Non-pigmented ciliary epithelial cell (primary cell): Measurements from ENCODE around the gene FSTL4.

Experiments used
- DNase-seq: peaks from one replicate; pipeline ENCODE4 v3.0.0-alpha.2; 2010; ENCODE audit warnings: low read depth

FSTL4 gene

DNA sequence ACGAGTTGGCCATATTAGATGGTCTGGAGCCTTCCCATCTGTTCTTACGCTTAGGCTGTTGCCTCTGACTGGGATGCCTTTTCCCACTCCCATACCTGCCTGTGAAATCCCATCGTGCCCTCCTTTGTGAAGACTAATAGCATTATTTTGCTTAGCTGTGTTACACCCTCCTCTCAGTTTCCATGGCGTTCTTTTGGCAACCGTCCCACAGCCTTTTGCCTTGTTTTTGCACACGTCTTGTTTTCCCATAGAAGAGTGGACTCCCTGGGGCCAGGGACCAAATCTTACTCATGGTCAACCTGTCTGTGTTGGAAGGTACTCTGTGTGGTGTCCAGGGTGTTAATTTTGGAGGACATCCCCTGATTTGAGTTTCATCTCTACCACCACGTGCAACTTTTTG, 318.4 kb downstream of the FSTL4 start:
- no peak for DNase-seq

GRCh38 chr5:133292300-133292699, 320.0 kb downstream of the FSTL4 start:
- DNase-seq: no peak

DNA sequence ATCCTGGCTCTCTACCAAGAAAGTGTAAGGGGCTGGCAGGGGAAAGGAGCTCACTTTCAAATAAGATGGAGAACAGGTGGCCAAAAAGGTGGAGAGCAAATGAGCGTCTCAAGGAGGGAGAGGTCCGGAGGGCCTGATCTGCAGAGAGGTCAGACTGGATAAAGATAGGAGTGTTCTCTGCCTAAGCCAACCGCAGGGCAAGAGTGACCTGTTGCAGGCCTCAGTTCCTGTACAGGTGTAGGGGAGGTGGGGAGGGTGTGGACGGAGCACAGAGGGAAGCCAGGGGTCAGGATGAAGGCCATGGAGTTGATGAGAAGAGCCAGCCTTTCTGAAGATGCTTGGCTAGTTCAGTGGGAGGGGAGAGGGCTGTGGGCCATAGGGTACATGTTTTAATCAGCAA, 320.8 kb downstream of the FSTL4 start:
- no peak for DNase-seq

- DNase-seq: no peak
Measured at GRCh38 chr5:133290669-133291240, 321.6 kb downstream of the FSTL4 start.

GRCh38 chr5:133289686-133290367, 322.5 kb downstream of the FSTL4 start:
- no peak for DNase-seq

DNA sequence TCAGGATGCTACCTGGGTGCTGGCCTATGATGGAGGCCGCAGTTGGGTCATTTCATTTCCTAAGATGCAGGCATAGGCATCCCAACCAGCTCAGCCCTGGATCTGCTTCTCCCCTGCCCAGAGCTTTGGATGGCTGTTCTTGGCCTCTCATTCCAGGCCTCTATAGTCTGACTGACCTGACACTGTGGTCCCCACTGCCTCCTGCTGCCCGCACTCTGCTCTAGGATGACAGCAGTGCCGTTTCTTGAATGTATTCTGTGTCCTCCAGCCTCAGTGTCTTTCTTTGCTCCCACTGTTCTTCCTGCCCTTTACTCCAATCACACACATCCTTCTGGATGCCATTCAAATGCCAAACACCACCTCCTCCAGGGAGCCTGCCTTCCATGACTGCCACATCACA, 324.8 kb downstream of the FSTL4 start:
- no peak for DNase-seq

GRCh38 chr5:133286483-133286882, 325.9 kb downstream of the FSTL4 start:
- no peak for DNase-seq

GRCh38 chr5:133285583-133286021, 326.7 kb downstream of the FSTL4 start:
- DNase-seq: no peak

DNA sequence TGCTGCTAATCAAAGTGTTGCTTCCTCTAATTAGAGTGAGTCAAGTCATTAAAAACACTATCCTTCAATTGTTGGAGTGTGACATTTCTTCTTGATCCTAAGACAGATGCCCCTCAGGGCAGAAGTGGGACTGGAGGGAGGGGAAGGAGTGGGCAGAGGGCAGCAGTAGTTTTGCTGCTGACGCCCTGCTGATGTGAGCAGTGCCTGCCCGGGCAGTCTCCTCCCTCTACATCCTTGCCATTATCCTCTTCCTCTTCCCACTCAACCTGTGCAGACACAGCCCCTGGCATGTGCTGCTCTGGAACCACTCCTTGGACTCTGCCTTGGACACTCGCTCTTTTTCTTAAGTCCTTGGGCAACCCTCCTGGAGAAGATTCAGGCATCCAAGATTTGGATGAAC, 328.0 kb downstream of the FSTL4 start:
- no peak for DNase-seq

DNA sequence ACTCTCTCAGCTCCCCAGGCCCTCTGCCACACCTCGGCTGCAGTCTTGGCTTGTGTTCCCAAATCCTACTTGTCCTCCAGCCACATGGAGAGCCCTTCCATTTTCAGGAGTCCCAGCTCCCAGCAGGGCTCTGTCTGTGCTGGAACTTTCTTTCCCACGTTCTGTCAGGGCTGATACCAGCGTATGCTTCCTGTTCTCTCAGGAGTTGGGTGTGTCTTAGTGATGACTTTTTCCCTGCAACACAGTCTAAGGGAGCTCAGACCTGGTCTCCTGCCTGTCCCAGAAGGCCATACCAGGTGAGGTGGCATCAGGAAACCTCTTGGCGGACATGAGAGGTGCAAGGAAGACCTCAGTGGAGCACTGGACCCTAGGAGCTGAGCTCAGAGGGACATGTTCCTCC, 334.0 kb downstream of the FSTL4 start:
- DNase-seq: no peak

GRCh38 chr5:133277744-133278143, 334.6 kb downstream of the FSTL4 start:
- DNase-seq: no peak

DNA sequence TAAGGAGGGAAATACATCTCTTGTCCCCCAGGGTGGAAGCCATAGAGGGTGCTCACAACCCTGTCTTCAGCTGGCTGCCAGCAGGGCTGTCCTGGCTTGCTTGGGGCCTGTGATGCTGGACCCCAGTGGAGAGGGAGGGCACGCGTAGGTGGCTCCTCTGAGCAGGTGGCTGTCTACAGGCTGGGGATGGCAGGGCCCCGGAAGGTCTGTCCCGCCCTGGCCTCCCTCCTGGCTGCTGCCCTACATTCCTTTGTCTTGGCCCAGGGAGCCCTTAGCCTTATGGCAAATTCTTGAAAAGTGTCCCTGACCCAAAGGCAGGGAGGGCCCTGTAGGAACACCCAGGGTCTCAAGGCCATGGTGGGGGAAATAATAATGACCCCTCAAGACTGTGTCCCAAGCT, 336.2 kb downstream of the FSTL4 start:
- no peak for DNase-seq

DNA sequence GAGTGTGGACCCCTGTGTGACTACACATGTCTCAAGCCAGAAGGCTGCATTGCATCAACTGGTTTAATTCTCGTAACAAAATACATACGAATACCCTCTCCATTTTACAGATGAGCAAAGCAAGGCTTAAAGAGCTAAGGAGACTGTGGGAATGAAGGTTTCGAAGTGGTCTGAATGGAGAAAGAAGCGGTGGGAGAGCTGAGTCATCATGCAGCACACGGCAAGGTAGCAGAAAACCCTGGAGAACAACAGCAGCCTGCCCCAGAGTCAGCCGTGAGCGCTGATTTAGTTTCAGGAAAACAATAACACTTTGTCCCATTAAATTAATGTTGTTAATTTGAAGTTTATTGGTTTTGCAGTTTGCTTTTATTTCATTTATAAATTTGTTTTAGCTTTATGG, 336.7 kb downstream of the FSTL4 start:
- no peak for DNase-seq

DNA sequence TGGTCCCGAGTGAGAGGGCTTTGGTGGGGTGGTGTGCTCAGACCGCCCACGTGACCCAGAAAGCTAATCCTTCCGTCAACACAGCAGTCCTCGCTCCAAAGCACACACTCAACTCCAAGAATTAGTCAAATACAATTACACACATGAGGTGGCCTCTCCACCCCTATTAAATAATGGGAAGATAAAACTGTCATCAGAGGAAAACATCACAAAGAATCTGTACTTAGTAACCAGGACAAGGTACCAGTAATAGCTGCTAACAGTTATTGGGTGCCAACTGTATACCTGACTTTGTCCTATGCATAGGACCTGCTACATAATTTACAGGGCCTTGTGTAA, 337.8 kb downstream of the FSTL4 start:
- DNase-seq: no peak

- DNase-seq: peak; percentile 41
Measured at GRCh38 chr5:133273661-133274596, 338.4 kb downstream of the FSTL4 start.

GRCh38 chr5:133272345-133272744, 340.0 kb downstream of the FSTL4 start:
- DNase-seq: no peak

DNA sequence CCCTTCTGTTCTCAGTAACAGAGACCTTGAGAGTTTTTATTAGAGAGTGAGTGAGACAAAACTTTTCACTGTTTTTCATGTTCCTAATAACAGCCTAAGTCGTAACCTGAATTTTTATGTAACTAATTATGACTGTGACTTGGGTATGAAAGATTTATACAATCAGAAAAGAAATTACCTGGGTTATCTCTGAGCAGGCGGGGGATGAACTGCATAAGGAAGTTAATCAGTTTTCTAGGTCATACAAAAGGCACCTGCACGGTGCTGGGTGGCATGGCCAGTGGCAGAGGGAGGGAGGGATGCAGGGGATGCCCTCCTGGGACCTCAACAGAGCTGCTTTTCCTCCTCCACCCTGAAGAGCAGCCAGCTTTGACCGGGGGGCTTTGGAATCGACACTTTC, 340.7 kb downstream of the FSTL4 start:
- DNase-seq: no peak

GRCh38 chr5:133269691-133270090, 342.6 kb downstream of the FSTL4 start:
- no peak for DNase-seq

DNA sequence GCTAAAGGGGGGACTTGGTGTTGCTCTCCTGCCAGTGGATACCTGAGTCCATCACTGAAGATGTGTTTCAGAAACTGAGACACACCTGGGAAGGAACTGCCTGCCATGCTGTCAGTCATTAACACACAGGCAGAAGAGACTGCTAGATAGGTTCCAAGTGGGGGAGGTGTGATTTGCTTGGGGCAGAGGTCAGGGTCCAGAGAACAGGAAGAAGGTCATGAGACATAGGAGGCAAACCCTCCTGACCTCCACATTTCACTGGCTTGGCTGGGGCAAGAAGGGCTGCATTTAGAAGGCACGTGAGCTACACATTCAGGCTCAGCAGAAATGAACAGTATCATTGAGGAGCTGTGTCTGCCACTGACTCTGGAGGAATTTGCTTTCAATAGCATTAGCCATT, 344.7 kb downstream of the FSTL4 start:
- DNase-seq: no peak

GRCh38 chr5:133266966-133267365, 345.4 kb downstream of the FSTL4 start:
- no peak for DNase-seq

- DNase-seq: no peak
Measured at GRCh38 chr5:133266527-133266878, 345.8 kb downstream of the FSTL4 start.

DNA sequence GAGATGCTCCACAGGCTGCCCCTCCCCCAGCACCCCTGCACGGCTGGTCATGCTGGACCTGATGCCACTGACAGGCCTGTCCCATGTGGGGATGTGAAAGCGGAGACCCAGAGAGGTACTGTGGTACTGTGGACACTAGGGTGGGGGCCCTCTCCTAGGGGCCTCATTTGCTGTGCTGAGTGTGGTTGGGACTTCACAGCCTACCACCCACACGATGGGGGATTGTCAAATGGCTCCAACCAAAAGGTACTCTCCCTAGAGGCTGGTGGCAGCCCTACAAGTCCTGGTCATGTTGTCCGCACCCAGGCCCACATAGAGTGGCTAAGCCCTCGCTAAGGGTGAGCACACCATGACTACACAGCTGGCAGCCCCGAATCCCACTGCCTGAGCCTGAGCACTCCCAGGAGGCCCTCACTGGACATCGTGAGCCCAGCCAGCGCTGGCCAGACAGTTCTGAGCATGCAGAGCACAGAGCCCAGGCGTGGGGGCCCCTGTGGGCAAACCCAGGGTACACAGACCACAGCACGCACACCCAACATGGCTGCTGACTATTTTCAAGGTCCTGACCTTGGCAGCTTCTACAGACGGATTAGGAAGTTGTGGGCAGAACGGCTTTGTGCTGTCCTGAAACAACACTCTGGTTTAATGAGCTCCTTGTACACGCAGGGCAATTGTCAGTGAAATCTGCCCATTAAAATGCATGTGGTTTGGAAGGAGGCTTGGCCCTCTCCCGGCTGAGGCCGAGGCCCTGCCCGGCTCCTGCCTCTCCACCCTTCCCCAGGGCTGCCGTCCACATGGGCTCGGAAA, 346.4 kb downstream of the FSTL4 start:
- no peak for DNase-seq
